ENCODE results near the gene RBP2. TPM values are rescaled to one million over a fixed set of nuclear protein-coding genes. Genes with fewer than 3 reads are reported as not detected.

RBP2 gene
- total RNA-seq, 1 donor from 2014 or later, result not detected

GRCh38 chr3:139470199-139470598 lies 6.1 kb downstream of the RBP2 start:
- Mint-ChIP-seq H3K27ac (ENCODE audit: unreplicated experiment) (no peak overlapping the region), H3K27me3 (ENCODE audit: low read depth) (no peaks in the 10 kb centered on the region), H3K36me3 (ENCODE audit: low read depth) (no peaks in the 10 kb centered on the region), H3K4me1 (ENCODE audit: low read depth) (no peaks in the 10 kb centered on the region), H3K9me3 (ENCODE audit: low read depth) (no peaks in the 10 kb centered on the region), H3K4me3 (ENCODE audit: unreplicated experiment) (no peak overlapping the region)
- DNase-seq (ENCODE audit: low spot score), result no peak
- TF ChIP-seq CTCF (IDR thresholded peaks at IDR 0.05), result no peak

GRCh38 chr3:139468399-139468798 lies 7.9 kb downstream of the RBP2 start:
- no peaks in the 10 kb centered on the region for H3K4me1 Mint-ChIP-seq (ENCODE audit: low read depth)
- DNase-seq (ENCODE audit: low spot score), result no peak
- no peak overlapping the region for H3K4me3 Mint-ChIP-seq (ENCODE audit: unreplicated experiment)
- H3K27ac Mint-ChIP-seq (ENCODE audit: unreplicated experiment), result no peak overlapping the region
- H3K9me3 Mint-ChIP-seq (ENCODE audit: low read depth), result no peaks in the 10 kb centered on the region
- H3K36me3 Mint-ChIP-seq (ENCODE audit: low read depth), result no peaks in the 10 kb centered on the region
- no peaks in the 10 kb centered on the region for H3K27me3 Mint-ChIP-seq (ENCODE audit: low read depth)
- no peak for TF ChIP-seq CTCF (IDR thresholded peaks at IDR 0.05)

- H3K9me3 Mint-ChIP-seq (ENCODE audit: low read depth), result no peaks in the 10 kb centered on the region
- DNase-seq (ENCODE audit: low spot score), result no peak
- H3K36me3 Mint-ChIP-seq (ENCODE audit: low read depth), result no peaks in the 10 kb centered on the region
- H3K27ac Mint-ChIP-seq (ENCODE audit: unreplicated experiment), result no peak overlapping the region
- H3K27me3 Mint-ChIP-seq (ENCODE audit: low read depth), result no peaks in the 10 kb centered on the region
- H3K4me3 Mint-ChIP-seq (ENCODE audit: unreplicated experiment), result no peak overlapping the region
- TF ChIP-seq CTCF (IDR thresholded peaks at IDR 0.05), result no peak
- no peaks in the 10 kb centered on the region for H3K4me1 Mint-ChIP-seq (ENCODE audit: low read depth)
Observed at GRCh38 chr3:139466360-139466759, 10.0 kb downstream of the RBP2 start.

- Mint-ChIP-seq H3K4me3 (ENCODE audit: unreplicated experiment) (no peak overlapping the region), H3K9me3 (ENCODE audit: low read depth) (no peaks in the 10 kb centered on the region), H3K27me3 (ENCODE audit: low read depth) (no peaks in the 10 kb centered on the region), H3K36me3 (ENCODE audit: low read depth) (no peaks in the 10 kb centered on the region), H3K27ac (ENCODE audit: unreplicated experiment) (no peak overlapping the region), H3K4me1 (ENCODE audit: low read depth) (peaks cover under 1% of the 10 kb centered on the region)
- DNase-seq (ENCODE audit: low spot score), result no peak
- TF ChIP-seq CTCF (IDR thresholded peaks at IDR 0.05), result no peak
Observed at GRCh38 chr3:139465636-139466035, 10.7 kb downstream of the RBP2 start.

- H3K27ac Mint-ChIP-seq (ENCODE audit: unreplicated experiment), result no peak overlapping the region
- TF ChIP-seq CTCF (IDR thresholded peaks at IDR 0.05), result no peak
- peaks cover 13% of the 10 kb centered on the region for H3K4me1 Mint-ChIP-seq (ENCODE audit: low read depth)
- DNase-seq (ENCODE audit: low spot score), result no peak
- no peak overlapping the region for H3K4me3 Mint-ChIP-seq (ENCODE audit: unreplicated experiment)
- no peaks in the 10 kb centered on the region for H3K27me3 Mint-ChIP-seq (ENCODE audit: low read depth)
- H3K36me3 Mint-ChIP-seq (ENCODE audit: low read depth), result no peaks in the 10 kb centered on the region
- H3K9me3 Mint-ChIP-seq (ENCODE audit: low read depth), result no peaks in the 10 kb centered on the region
Observed at GRCh38 chr3:139463466-139463865, 12.8 kb downstream of the RBP2 start.
